HEK293T (cell line): ENCODE measurements around the gene NBAS.
"Not testable (repeated sequence)": the region's sequence is repeated elsewhere in the genome, so short reads cannot be mapped to it uniquely, and the experiment has no call there.

Experiments used
- CTCF ChIA-PET: fragments of 350-600 bp; formaldehyde crosslinking; extraction: SDS; loops from one replicate; lab custom pipeline; 2021; ENCODE audit warnings: antibody characterized with exemption, inconsistent platforms; lab: Yijun Ruan, JAX
- POLR2A ChIA-PET: fragments of 350-600 bp; formaldehyde crosslinking; extraction: SDS; loops from one replicate; lab custom pipeline; 2020; ENCODE audit warnings: antibody characterized with exemption, inconsistent platforms; lab: Yijun Ruan, JAX
- DNase-seq: peaks from one replicate; pipeline ENCODE4 v3.0.0; 2012; ENCODE audit warnings: mixed read lengths; ENCODE audit errors: extremely low spot score
- ARNT ChIP-seq: fragments of 450-650 bp; IDR thresholded peaks from 2 replicates; pipeline ENCODE4 v1.6.1; 2017; ENCODE audit warnings: mild to moderate bottlenecking
- BHLHE40 ChIP-seq: fragments of 450-650 bp; IDR thresholded peaks from 2 replicates; pipeline ENCODE4 v1.6.1; 2016; ENCODE audit warnings: mild to moderate bottlenecking, moderate library complexity, borderline replicate concordance
- CTBP1 ChIP-seq: fragments of 450-650 bp; IDR thresholded peaks from 2 replicates; pipeline ENCODE4 v1.6.1; 2016; ENCODE audit warnings: borderline replicate concordance
- ELF4 ChIP-seq: fragments of 450-650 bp; IDR thresholded peaks from 2 replicates; pipeline ENCODE4 v1.6.1; 2017; ENCODE audit warnings: antibody characterized with exemption
- FOXA1 ChIP-seq: fragments of 450-650 bp; IDR thresholded peaks from 2 replicates; pipeline ENCODE4 v1.6.1; 2016; ENCODE audit warnings: mild to moderate bottlenecking
- FOXK2 ChIP-seq: fragments of 450-650 bp; IDR thresholded peaks from 2 replicates; pipeline ENCODE4 v1.6.1; 2016; ENCODE audit warnings: mild to moderate bottlenecking
- FOXM1 ChIP-seq: fragments of 450-650 bp; IDR thresholded peaks from 2 replicates; pipeline ENCODE4 v1.6.1; 2017; ENCODE audit warnings: mild to moderate bottlenecking, borderline replicate concordance
- HDGF ChIP-seq: fragments of 450-650 bp; IDR thresholded peaks from 2 replicates; pipeline ENCODE4 v1.6.1; 2017; ENCODE audit warnings: antibody characterized with exemption, borderline replicate concordance
- L3MBTL2 ChIP-seq: fragments of 450-650 bp; conservative IDR thresholded peaks from 2 replicates; pipeline ENCODE4 v1.6.1; 2016; ENCODE audit warnings: mild to moderate bottlenecking
- LEF1 ChIP-seq: fragments of 450-650 bp; IDR thresholded peaks from 2 replicates; pipeline ENCODE4 v1.6.1; 2017; ENCODE audit warnings: mild to moderate bottlenecking, borderline replicate concordance
- NFRKB ChIP-seq: fragments of 450-650 bp; IDR thresholded peaks from 2 replicates; pipeline ENCODE4 v1.6.1; 2016; ENCODE audit warnings: mild to moderate bottlenecking, moderate library complexity
- PKNOX1 ChIP-seq: fragments of 450-650 bp; IDR thresholded peaks from 2 replicates; pipeline ENCODE4 v1.6.1; 2016
- SP1 ChIP-seq: fragments of 450-650 bp; IDR thresholded peaks from 2 replicates; pipeline ENCODE4 v1.6.1; 2017
- SUZ12 ChIP-seq: fragments of 450-650 bp; IDR thresholded peaks from 2 replicates; pipeline ENCODE4 v1.6.1; 2016; ENCODE audit warnings: mild to moderate bottlenecking
- TARDBP ChIP-seq: fragments of 450-650 bp; IDR thresholded peaks from 2 replicates; pipeline ENCODE4 v1.6.1; 2016
- ZNF384 ChIP-seq: fragments of 450-650 bp; IDR thresholded peaks from 2 replicates; pipeline ENCODE4 v1.6.1; 2016

NBAS gene

GRCh38 chr2:15260835-15261234, 300.3 kb downstream of the NBAS start:
- DNase-seq: no peak
- ChIA-PET CTCF (no interaction called here), POLR2A (no interaction called here)
- TF ChIP-seq FOXK2 (no peak), TARDBP (no peak), L3MBTL2 (no peak)

- no peak for TF ChIP-seq CTBP1
- 0 out of 2 replicates have a peak, but pooled peaks have one; percentile 8 for TF ChIP-seq PKNOX1
- ChIA-PET POLR2A (no interaction called here), CTCF (no interaction called here)
- no peak for DNase-seq
These were observed 300.9 kb downstream of the NBAS start for GRCh38 chr2:15260196-15260595.

GRCh38 chr2:15259356-15259756, 301.8 kb downstream of the NBAS start:
- ChIA-PET CTCF (no interaction called here), POLR2A (no interaction called here)
- TF ChIP-seq LEF1: no peak
- no peak for TF ChIP-seq ARNT
- TF ChIP-seq FOXA1: no peak
- no peak for TF ChIP-seq FOXK2
- no peak for TF ChIP-seq BHLHE40
- TF ChIP-seq PKNOX1: peak; percentile 59
- TF ChIP-seq ZNF384: no peak
- no peak for TF ChIP-seq NFRKB
- peak; percentile 23 for DNase-seq

GRCh38 chr2:15258385-15258784, 302.7 kb downstream of the NBAS start:
- DNase-seq, CTCF ChIA-PET, POLR2A ChIA-PET: not testable (repeated sequence)

- no peak for DNase-seq
- TF ChIP-seq NFRKB: no peak
- POLR2A ChIA-PET: no interaction called here
- CTCF ChIA-PET: no interaction called here
These were observed 307.3 kb downstream of the NBAS start for GRCh38 chr2:15253835-15254286.

GRCh38 chr2:15253247-15253646, 307.9 kb downstream of the NBAS start:
- TF ChIP-seq FOXK2 (no peak), ZNF384 (no peak), SUZ12 (no peak), SP1 (no peak), FOXA1 (no peak), CTBP1 (no peak), ELF4 (no peak), HDGF (no peak), BHLHE40 (no peak), TARDBP (no peak), NFRKB (no peak), PKNOX1 (no peak), ARNT (no peak), L3MBTL2 (no peak), LEF1 (no peak)
- DNase-seq: no peak
- CTCF ChIA-PET: no interaction called here
- POLR2A ChIA-PET: no interaction called here

- CTCF ChIA-PET: no interaction called here
- TF ChIP-seq ELF4 (no peak), ZNF384 (no peak), NFRKB (no peak), ARNT (no peak), TARDBP (no peak), SUZ12 (no peak), HDGF (no peak), SP1 (no peak), FOXM1 (no peak), CTBP1 (no peak), L3MBTL2 (no peak), BHLHE40 (no peak), PKNOX1 (no peak), FOXA1 (no peak), LEF1 (no peak), FOXK2 (no peak)
- no peak for DNase-seq
- POLR2A ChIA-PET: no interaction called here
These were observed 309.4 kb downstream of the NBAS start for GRCh38 chr2:15251753-15252152.

GRCh38 chr2:15250946-15251345, 310.2 kb downstream of the NBAS start:
- DNase-seq, POLR2A ChIA-PET, CTCF ChIA-PET: not testable (repeated sequence)
